Measurements from ENCODE around the gene PTPRT. TPM values are rescaled to one million over a fixed set of nuclear protein-coding genes. Genes with fewer than 3 reads are reported as not detected.

Gene PTPRT
- total RNA-seq, 1 experiment from 2014 or later, result not detected

GRCh38 chr20:42735539-42735938 is 454.2 kb downstream of the PTPRT start:
- DNase-seq (ENCODE audit: low read depth), result no peak

GRCh38 chr20:42734660-42735368 is 454.9 kb downstream of the PTPRT start:
- DNase-seq (ENCODE audit: low read depth), result no peak

- no peak for DNase-seq (ENCODE audit: low read depth)
Observed at GRCh38 chr20:42721923-42722322, 467.8 kb downstream of the PTPRT start.

GRCh38 chr20:42714298-42715141 is 475.2 kb downstream of the PTPRT start:
- DNase-seq (ENCODE audit: low read depth), result no peak

GRCh38 chr20:42708266-42708665 is 481.4 kb downstream of the PTPRT start:
- DNase-seq (ENCODE audit: low read depth), result no peak

- no peak for DNase-seq (ENCODE audit: low read depth)
Observed at GRCh38 chr20:42706759-42707158, 482.9 kb downstream of the PTPRT start.

- DNase-seq (ENCODE audit: low read depth), result no peak
Observed at GRCh38 chr20:42705550-42705949, 484.2 kb downstream of the PTPRT start.

- DNase-seq (ENCODE audit: low read depth), result no peak
Observed at GRCh38 chr20:42703744-42704143, 486.0 kb downstream of the PTPRT start.

GRCh38 chr20:42701948-42702347 is 487.8 kb downstream of the PTPRT start:
- no peak for DNase-seq (ENCODE audit: low read depth)

- DNase-seq (ENCODE audit: low read depth), result no peak
Observed at GRCh38 chr20:42700372-42700771, 489.3 kb downstream of the PTPRT start.

- no peak for DNase-seq (ENCODE audit: low read depth)
Observed at GRCh38 chr20:42697962-42698361, 491.7 kb downstream of the PTPRT start.

GRCh38 chr20:42690842-42691437 is 498.8 kb downstream of the PTPRT start:
- DNase-seq (ENCODE audit: low read depth), result no peak

GRCh38 chr20:42688576-42688975 is 501.1 kb downstream of the PTPRT start:
- DNase-seq (ENCODE audit: low read depth), result no peak

GRCh38 chr20:42686057-42686456 is 503.6 kb downstream of the PTPRT start:
- no peak for DNase-seq (ENCODE audit: low read depth)

GRCh38 chr20:42678895-42679294 is 510.8 kb downstream of the PTPRT start:
- no peak for DNase-seq (ENCODE audit: low read depth)

- no peak for DNase-seq (ENCODE audit: low read depth)
Observed at GRCh38 chr20:42656130-42656529, 533.6 kb downstream of the PTPRT start.

GRCh38 chr20:42652266-42652665 is 537.4 kb downstream of the PTPRT start:
- no peak for DNase-seq (ENCODE audit: low read depth)

GRCh38 chr20:42650191-42650746 is 539.4 kb downstream of the PTPRT start:
- no peak for DNase-seq (ENCODE audit: low read depth)

GRCh38 chr20:42649748-42650147 is 540.0 kb downstream of the PTPRT start:
- no peak for DNase-seq (ENCODE audit: low read depth)

GRCh38 chr20:42646250-42646649 is 543.5 kb downstream of the PTPRT start:
- no peak for DNase-seq (ENCODE audit: low read depth)

GRCh38 chr20:42641886-42642285 is 547.8 kb downstream of the PTPRT start:
- DNase-seq (ENCODE audit: low read depth), result no peak

- no peak for DNase-seq (ENCODE audit: low read depth)
Observed at GRCh38 chr20:42639140-42639539, 550.6 kb downstream of the PTPRT start.

Data from LHCN-M2 (cell line).